HuH-7.5 (cell line): ENCODE measurements around the gene ADAM8.
"Not testable (repeated sequence)": the region's sequence is repeated elsewhere in the genome, so short reads cannot be mapped to it uniquely, and the experiment has no call there.

Experiments used
- DNase-seq: peaks from one replicate; pipeline ENCODE4 v3.0.0; 2011; ENCODE audit warnings: low spot score

Gene ADAM8

DNA sequence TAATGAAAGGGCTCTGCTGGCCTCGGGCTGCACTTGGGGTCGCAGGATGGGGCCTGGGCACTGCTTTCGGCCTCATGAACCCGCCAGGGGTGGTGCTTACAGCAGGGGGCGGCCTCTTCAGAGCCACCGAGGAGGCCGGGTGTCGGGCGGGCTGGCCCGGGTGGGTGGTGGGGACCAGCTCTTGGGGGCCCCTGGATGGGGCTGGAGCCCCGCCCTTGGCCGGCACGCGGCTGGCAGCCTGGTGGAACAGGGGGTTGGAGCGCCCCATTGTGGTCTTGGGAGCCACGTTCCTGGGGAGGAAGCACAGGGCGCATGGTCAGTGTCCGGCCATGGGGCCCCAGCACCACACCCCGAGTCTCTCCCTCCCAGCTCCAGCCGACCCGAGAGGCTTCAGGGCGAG is 8.8 kb downstream of the ADAM8 start:
- DNase-seq: no peak

GRCh38 chr10:133267293-133267692 is 9.4 kb downstream of the ADAM8 start:
- no peak for DNase-seq

DNA sequence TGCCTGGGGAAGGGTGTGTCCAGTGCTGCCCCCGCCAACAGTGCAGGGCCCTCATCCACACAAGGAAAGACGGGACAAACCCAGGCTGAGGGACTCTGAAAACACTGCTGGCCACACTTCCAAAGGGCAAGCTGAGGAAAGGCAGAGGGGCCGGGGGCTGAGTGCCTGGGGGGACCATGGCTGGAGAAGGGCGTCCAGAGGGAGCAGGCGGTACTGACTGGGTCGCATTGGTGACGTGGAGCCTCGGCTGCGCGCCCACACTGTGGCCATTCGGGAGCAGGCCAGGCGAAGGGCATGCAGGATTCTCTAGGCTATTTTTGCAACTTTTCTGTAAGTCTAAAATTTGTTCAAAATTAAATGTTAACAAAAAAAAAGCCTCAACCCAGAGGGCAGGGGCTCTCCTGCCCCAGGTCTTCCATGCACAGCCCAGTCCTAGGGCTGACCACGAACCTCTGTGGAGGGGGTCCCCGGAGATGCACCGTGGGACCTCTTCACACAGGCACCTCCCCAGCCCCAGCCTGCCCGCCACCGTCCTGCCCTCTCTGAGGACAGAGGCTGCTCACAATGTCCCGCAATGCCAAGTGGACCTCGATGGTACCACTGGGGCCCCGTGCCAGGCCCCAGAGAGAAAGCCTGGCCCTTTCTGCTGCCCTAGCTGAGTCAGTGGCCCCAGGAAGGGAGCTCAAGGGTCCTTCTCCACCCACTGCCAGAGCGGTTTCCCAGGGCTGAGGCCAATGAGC is 10.4 kb downstream of the ADAM8 start:
- no peak for DNase-seq

- DNase-seq: not testable (repeated sequence)
These were observed 11.6 kb downstream of the ADAM8 start for GRCh38 chr10:133265052-133265451.

GRCh38 chr10:133264461-133264860 is 12.2 kb downstream of the ADAM8 start:
- DNase-seq: no peak

DNA sequence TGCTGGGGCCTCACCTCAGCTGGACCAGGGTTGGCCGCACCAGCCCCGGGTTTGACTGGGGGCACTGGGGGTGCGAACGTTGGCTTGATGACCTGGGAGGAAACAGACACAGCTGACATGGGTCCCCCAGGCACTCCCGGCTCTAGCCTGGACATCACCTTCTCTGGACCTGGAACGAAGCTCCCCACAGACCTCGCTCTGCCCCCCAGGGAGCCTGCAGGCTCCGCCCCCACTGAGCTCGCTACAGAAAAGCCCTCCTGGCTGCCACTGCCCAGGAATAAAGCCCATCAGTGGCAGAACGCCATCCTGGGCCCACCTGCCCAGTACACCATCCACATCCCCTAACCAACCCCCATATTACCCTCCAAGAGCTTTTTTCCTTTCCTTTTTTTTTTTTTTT is 13.0 kb downstream of the ADAM8 start:
- no peak for DNase-seq

DNA sequence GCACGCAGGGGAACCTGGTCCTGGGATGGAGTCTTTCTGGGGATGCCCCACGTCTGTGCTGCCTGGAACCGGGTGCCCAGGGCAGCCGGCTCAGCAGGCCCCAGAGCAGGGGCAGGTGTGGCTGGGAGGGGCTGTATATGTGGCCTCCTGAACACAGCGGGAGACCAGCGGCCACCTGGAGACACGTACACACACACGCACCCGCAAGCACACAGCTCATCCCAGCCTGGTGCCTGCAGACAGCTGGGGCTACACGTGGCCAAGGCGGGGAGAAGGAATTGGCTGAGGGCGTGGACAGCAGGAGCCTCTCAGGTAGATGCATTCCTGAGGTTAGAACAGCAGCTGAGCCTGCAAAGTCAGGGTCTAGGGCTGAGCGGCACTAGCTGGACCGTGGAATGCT is 14.0 kb downstream of the ADAM8 start:
- DNase-seq: no peak

DNA sequence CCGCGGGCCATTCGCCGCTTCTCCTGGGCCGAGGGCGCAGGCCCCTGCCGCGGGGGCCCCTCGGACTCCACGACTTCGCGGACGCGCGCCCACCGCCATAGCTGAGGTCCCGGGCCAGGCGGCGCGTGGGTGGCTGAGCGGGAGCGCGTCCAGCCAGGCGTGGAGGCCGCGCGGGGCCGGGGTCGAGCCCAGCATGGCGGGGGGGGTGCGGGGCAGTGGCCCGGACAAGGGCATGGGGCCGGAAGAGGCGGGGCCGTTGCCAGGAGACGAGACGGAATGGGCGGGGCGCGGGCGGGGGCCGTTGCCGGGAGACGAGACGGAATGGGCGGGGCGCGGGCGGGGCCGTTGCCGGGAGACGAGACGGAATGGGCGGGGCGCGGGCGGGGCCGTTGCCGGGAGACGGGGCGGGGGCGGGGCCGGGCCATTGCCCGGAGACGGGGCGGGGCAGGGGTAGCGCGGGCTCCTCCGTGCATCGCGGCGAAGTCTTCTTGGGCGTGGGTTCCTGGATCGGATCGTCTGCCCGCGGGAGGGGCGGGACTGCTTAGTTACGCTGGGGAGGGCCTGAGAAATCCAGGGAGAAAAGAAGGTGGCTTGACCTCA is 14.8 kb downstream of the ADAM8 start:
- DNase-seq: peak; percentile 85

DNA sequence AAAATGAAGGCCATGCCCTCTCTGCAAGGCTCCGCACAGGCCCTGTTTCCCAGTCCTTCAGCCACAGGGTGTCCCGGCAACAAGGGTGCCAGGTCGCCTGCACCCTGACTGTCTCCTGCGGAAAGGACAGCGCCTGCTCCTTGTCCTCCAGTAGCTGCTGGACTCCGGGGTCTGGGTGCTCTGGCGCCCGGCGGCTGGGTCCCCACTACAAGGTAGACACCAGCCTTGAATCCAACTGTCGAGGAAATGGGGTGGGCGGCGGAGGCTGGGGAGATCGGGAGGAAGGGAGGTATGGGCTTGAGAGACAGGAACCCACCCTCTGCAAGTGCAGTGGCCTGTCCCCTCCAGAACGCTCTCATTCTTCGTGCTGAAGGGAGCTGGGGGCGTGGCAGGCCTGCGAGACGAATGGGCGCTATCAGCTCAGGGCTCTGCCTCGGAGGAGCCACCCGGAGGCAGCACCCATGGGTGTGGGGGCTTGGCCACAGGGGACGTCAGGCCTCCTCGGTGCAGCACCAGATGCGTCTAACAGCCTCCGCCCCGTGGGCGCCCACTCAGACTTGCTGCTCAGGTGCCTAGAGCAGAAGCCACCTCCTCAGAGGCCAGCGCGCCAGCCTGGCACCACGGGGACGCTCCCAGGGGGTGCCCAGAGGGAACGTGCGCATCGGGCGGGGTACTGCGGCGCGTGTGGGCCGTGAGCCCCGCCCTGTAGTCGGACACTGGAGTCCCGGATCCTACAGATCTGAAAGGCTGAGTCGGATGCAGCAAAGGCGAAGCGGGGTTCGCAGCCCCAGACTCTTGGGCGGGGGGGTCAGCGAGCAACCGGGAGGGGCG is 15.6 kb downstream of the ADAM8 start:
- DNase-seq: peak; percentile 68

DNA sequence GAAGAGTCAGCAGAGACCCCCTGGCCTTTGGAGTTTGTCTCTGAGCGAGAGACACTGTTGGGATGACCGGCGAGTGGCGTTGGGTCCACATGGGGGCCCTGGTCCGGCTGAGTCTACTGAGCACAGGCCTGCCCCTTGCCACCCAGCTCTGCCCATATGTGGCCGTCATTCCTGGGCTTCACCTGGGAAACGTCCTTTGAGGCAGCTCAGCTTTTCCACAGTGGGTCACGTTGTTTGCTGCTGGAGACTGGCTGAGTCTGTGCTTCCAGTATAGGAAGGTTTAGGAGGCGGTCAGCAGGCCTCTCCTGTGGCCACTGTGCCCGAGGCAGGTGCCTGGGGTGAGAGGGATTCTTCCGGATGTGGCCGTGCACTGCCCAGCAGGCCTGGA is 17.1 kb downstream of the ADAM8 start:
- no peak for DNase-seq

DNA sequence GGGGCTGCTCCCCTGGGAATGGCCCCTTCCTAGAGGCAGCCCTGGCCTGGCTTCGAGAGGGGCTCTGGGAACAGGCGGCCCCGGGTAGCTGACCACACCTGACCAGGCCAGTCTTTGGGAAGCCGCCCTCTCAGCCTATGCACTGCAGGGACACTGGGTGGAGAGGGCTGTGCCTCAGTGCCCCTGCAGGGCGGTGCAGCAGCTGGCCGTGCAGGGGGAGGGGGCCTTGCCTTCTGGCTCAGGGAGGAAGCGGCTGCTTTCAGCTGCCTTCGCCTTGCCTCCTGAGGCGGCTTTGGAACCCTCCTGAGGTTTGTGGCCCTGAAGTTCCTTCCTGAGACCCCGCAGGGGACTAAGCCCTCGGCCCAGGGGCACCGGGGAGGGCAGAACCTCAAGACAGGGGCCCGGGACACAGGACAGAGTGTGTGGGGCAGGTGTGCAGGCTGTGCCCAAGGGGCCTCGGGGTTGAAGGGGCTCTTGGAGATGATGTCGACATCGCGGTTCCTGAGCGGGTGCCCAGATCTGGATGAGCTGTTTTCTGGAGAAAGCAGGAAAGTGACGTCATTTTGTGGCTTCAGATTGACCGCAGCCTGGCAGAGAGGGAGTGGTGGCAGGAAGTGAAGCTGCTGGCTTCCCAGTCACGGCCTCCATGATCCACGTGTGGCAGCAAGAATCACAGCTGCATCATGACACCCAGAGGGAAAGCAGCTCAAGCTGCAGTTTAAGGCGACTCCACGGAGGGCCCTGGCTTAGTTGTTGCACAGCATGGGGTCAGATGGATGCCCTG is 17.7 kb downstream of the ADAM8 start:
- no peak for DNase-seq

GRCh38 chr10:133258066-133258817 is 18.4 kb downstream of the ADAM8 start:
- no peak for DNase-seq

DNA sequence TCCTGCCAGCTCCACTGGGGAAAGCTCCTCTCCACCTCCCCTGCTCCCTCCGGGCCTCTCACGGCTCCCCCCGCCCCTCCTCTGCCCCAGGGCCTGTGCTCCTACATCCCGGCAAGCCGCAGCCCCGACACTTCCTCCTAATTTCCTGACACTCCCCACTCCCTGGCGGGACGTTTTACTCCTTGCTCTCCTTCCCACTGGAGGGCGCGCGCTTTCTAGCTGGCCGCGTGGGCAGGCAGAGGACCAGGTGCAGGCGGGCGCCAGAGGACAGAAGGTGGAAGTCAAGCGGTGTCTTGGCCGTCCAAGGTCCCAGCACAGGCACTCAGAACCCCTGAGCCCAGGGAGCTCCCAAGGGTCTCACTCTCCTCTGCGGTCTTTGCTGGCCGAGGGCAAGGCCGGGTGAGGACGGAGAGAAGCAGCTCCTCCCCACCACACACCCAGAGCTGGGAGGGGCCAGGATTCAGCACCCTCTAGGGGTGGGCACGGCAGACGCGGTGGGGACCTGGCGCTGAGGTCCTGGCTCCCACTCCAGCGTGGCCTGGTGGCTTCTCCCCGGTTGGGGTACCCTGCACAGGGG is 19.1 kb downstream of the ADAM8 start:
- DNase-seq: peak; percentile 71

- no peak for DNase-seq
These were observed 21.3 kb downstream of the ADAM8 start for GRCh38 chr10:133255323-133255722.

GRCh38 chr10:133254421-133255120 is 22.1 kb downstream of the ADAM8 start:
- no peak for DNase-seq

- no peak for DNase-seq
These were observed 23.2 kb downstream of the ADAM8 start for GRCh38 chr10:133253361-133253955.

GRCh38 chr10:133252223-133252552 is 24.5 kb downstream of the ADAM8 start:
- DNase-seq: no peak

GRCh38 chr10:133251388-133252222 is 25.1 kb downstream of the ADAM8 start:
- DNase-seq: no peak
